ENCODE results near the gene DAPK2.

DAPK2 gene

DNA sequence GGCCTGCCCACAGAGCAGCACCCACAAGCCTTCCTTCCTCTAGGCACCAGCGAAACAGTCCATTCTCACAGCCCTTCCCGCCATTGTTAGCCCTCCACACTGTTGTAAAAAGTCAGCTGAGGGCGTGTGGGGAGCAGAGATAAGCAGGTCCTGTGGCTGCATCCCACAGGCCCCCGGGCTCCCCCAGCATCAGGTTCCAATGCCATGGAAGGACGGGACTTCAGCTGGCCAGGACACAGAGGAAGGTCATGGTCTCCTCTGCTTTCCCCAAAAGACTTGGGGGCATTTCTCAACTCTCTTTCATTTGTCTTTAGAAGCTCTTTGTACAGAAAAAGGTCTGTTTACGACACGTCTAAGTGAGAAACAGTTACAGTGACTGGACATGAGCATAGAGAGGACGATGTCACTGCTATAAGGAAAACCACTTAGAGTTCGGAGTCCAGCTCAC is 127.4 kb downstream of the DAPK2 start:
- TF ChIP-seq, protein P1, sequence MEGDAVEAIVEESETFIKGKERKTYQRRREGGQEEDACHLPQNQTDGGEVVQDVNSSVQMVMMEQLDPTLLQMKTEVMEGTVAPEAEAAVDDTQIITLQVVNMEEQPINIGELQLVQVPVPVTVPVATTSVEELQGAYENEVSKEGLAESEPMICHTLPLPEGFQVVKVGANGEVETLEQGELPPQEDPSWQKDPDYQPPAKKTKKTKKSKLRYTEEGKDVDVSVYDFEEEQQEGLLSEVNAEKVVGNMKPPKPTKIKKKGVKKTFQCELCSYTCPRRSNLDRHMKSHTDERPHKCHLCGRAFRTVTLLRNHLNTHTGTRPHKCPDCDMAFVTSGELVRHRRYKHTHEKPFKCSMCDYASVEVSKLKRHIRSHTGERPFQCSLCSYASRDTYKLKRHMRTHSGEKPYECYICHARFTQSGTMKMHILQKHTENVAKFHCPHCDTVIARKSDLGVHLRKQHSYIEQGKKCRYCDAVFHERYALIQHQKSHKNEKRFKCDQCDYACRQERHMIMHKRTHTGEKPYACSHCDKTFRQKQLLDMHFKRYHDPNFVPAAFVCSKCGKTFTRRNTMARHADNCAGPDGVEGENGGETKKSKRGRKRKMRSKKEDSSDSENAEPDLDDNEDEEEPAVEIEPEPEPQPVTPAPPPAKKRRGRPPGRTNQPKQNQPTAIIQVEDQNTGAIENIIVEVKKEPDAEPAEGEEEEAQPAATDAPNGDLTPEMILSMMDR (IDR thresholded peaks at IDR 0.05; ENCODE audit: insufficient read depth, missing control alignments), result no peak
- no peak for FAIRE-seq
- no peak for DNase-seq (ENCODE audit: insufficient read length, low spot score)

DNA sequence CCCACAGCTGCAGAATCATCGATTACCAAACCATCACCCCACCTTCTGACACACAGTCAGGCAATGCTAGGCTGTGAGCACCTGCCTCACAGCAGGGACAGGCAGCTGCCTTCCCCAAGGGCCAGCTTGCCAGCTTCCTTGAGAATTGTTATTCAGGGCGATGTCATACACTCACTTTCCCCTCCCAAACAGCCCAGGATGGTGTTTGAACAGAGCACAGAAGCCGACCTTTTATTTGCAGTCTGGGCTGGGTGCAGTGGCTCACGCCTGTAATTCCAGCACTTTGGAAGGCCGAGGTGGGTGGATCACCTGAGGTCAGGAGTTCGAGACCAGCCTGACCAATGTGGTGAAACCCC is 128.0 kb downstream of the DAPK2 start:
- FAIRE-seq, result no peak

DNA sequence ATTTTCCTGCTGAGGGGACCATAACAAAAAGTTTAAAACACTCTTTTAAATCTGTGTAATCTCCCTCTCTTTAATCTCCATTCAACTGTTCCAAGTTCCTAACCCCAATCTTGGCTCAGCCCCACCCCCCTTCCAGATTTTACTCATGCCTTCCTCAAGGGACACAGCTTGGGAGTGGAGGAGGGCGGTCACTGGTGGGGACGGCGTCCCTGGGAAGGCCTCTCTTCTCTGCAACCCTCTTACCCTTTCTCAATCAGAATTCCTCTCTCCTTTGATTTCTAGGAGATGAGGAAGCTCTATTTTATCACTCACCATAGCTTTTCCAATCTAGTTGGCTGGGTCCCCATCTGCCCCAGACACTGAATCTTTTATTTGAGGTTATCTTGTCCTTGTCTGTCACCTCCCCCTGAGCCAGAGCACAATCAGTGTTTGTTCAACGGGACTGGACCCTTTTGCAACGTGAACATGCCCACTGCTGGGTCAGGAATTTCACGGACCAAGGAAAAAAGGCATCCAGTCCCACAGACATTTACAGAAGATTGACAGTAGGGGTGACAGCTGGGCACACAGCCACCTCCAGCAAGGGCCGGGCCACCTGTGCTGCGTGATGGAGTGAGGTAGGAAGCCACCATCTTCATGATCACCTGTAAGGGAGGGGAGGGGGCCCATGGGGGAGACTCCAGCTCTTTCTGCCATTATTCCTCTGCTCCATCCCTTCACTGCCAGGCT is 128.5 kb downstream of the DAPK2 start:
- FAIRE-seq, result no peak
- DNase-seq (ENCODE audit: insufficient read length, low spot score), result no peak

More for the DNA sequence above, 128.0 kb downstream of the DAPK2 start:
- DNase-seq (ENCODE audit: insufficient read length, low spot score), result no peak
- TF ChIP-seq, protein P1 (IDR thresholded peaks at IDR 0.05; ENCODE audit: insufficient read depth, missing control alignments), result no peak

DNA sequence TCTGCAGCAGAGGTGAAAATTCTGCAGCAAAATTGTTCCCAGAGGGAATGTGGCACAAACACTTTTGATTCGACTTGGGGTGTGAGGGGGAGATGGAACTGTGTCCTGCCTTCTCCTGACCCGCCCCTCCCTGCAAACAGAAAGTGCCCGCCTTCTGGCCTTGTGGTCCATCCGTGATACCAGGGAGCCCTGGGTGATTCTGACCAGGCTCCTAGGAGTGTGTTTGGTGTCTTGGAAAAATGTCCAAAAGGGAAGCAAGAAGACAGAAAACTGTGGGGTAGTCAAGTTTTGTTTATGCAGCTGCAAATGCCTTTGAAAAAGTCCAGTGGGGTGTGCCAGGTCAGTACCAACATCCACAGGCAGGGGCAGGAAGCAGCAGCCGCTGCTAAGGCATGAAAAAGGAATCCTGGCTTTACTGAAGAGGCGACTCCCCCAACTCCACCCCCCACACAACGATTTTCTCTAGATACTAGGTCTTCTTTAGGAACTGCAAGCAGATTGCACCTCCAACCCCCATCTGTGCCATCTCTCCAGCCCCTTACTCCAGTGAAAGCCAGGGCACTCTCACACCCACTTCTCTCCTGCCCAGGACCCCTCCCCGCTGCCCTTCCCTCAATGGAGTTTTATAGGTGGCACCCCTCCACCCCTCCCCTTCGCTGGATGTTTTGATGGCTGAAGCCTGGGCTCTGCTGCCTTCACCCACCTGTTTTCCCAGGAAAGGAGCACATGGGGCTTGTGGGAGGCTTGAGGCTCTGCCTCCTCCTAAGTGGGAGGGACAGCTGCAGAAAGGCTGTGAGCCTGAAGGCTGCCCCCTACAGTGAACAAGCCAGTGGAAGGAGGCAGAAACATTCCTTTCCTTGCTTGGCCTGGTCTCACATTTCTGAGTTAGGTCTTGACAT is 130.2 kb downstream of the DAPK2 start:
- no peak for FAIRE-seq
- TF ChIP-seq, protein P1 (IDR thresholded peaks at IDR 0.05; ENCODE audit: insufficient read depth, missing control alignments), result no peak
- DNase-seq (ENCODE audit: insufficient read length, low spot score), result no peak

More for the DNA sequence above, 128.5 kb downstream of the DAPK2 start:
- TF ChIP-seq, protein P1 (IDR thresholded peaks at IDR 0.05; ENCODE audit: insufficient read depth, missing control alignments), result no peak

DNA sequence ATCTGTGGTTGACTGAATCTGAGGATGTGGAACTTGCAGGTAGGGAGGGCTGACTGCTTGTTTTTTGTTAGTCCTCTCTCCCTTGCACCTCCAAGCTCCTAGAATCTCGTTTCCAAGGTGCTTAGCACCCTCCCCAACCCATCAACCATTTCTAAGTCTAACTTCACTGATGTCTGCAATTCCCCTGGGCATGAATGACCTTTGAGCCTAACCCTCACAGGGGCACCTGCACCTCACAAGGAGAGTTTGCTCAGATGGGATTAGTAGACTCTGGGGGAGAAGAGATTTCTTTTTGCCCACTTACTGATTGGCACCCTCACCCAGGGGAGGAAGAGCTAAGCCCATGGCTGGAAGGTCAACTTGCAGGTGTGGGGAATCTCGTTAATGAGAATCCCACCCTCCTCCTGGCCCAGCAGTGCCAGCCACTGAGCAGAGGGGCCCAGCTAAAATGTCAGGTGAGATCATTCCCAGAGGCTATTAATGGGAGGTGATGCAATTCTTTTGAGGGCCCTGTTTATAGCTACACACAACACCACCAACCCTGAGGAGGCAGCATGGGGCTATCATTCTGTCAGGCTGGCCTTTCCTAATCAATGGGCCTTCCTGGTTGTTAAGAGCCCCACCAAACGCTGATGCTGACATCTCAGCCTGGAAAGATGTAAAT is 130.9 kb downstream of the DAPK2 start:
- TF ChIP-seq, protein P1 (IDR thresholded peaks at IDR 0.05; ENCODE audit: insufficient read depth, missing control alignments), result no peak
- DNase-seq (ENCODE audit: insufficient read length, low spot score) (no peak), FAIRE-seq (no peak)

DNA sequence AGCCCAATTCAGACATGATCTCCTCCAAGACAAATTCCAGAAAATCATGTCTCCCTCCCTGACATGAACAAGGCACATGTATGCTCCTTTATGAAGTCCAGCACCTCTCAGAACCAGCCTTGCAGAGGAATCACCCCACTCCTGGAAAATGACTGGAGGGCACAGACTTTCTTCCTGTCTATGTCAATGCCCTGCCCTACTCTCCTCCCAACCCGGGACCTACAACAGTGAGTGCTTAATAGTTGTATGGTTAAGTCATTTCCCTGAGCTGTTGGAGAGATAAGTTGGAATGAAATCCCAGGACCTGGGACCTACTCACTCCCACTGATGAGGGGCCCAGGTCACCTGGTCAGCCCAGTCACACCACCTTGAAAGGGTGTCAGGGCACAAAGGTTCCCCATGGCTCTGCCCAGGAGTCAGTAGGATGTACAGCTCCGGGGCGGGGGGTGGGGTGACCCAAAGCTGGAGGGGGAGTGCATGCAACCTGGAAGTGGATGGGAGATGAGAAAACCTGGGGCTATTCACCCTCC is 132.4 kb downstream of the DAPK2 start:
- TF ChIP-seq, protein P1 (IDR thresholded peaks at IDR 0.05; ENCODE audit: insufficient read depth, missing control alignments), result no peak
- DNase-seq (ENCODE audit: insufficient read length, low spot score) (no peak), FAIRE-seq (no peak)
